Hepatocyte (in vitro differentiated cells): Measurements from ENCODE around the gene GCNA.

ENCODE experiments used
- EZH2 ChIP-seq: fragments of 200-600 bp; sonication (generic); IDR thresholded peaks from 2 replicates; pipeline ENCODE4 v1.6.1; 2016; ENCODE audit warnings: antibody characterized with exemption, mild to moderate bottlenecking, borderline replicate concordance
- TF ChIP-seq, protein P1 (sequence below): fragments of 200-600 bp; sonication (generic); IDR thresholded peaks from 2 replicates; pipeline ENCODE4 v1.5.1; 2016; ENCODE audit warnings: antibody characterized with exemption, mild to moderate bottlenecking; ENCODE audit not compliant: poor library complexity

DNA sequence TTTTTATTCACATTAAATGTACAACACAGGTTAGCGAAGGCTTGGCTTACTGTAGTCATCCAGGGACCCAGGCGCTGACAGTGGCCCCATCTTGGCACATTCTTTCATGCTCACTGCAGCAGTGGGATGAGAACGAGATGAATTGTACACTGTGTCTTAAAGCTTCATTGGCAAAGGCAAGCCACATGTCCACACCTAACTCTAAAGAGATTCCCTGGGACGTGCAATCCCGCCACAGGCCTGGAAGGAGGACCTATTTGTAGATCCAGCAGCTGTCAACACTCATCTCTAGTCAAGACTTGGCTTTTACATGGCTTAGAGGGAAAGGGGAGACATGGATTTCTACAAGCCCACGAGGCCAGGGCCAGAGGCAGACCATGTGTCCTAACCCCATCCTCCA, 56.1 kb downstream of the GCNA start:
- TF ChIP-seq, protein P1, sequence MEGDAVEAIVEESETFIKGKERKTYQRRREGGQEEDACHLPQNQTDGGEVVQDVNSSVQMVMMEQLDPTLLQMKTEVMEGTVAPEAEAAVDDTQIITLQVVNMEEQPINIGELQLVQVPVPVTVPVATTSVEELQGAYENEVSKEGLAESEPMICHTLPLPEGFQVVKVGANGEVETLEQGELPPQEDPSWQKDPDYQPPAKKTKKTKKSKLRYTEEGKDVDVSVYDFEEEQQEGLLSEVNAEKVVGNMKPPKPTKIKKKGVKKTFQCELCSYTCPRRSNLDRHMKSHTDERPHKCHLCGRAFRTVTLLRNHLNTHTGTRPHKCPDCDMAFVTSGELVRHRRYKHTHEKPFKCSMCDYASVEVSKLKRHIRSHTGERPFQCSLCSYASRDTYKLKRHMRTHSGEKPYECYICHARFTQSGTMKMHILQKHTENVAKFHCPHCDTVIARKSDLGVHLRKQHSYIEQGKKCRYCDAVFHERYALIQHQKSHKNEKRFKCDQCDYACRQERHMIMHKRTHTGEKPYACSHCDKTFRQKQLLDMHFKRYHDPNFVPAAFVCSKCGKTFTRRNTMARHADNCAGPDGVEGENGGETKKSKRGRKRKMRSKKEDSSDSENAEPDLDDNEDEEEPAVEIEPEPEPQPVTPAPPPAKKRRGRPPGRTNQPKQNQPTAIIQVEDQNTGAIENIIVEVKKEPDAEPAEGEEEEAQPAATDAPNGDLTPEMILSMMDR, result no peak
- TF ChIP-seq EZH2, result no peak
